K562 (cell line): ENCODE measurements around the gene KBTBD3. TPM values are rescaled to one million over a fixed set of nuclear protein-coding genes. Genes with fewer than 3 reads are reported as not detected.

Experiments used
- ARID2 ChIP-seq: fragments of 450-650 bp; IDR thresholded peaks from 2 replicates; pipeline ENCODE4 v1.6.1; 2017; ENCODE audit warnings: antibody characterized with exemption, mild to moderate bottlenecking
- CBX5 ChIP-seq: IDR thresholded peaks from 2 replicates; pipeline ENCODE4 v1.6.1; 2014; ENCODE audit warnings: low read depth, borderline replicate concordance
- CC2D1A ChIP-seq: fragments of 450-650 bp; IDR thresholded peaks from 2 replicates; pipeline ENCODE4 v1.6.1; 2017; ENCODE audit warnings: mild to moderate bottlenecking
- ETV1 ChIP-seq: fragments of 450-650 bp; conservative IDR thresholded peaks from 2 replicates; pipeline ENCODE4 v1.6.1; 2016; ENCODE audit warnings: missing genetic modification characterization, control low read depth, low read depth, missing compliant biosample characterization
- KDM2B ChIP-seq: fragments of 250-450 bp; sonication (Bioruptor Pico); IDR thresholded peaks from 2 replicates; pipeline ENCODE4 v1.8.0; 2021; ENCODE audit warnings: mild to moderate bottlenecking, moderate library complexity
- PHF21A ChIP-seq: fragments of 450-650 bp; IDR thresholded peaks from 2 replicates; pipeline ENCODE4 v1.6.1; 2017; ENCODE audit warnings: low read depth, borderline replicate concordance
- POLR2A ChIP-seq: fragments of 450-650 bp; conservative IDR thresholded peaks from 2 replicates; pipeline ENCODE4 v1.6.1; 2016
- POLR2B ChIP-seq: fragments of 450-650 bp; IDR thresholded peaks from 2 replicates; pipeline ENCODE4 v1.6.1; 2018; ENCODE audit warnings: low read depth; ENCODE audit not compliant: partially characterized antibody
- SNRNP70 ChIP-seq: fragments of 200-400 bp; formaldehyde crosslinking; optimal IDR thresholded peaks from 2 replicates; pipeline ENCODE3; 2017; ENCODE audit warnings: low read depth, low read length
- ZFP36 ChIP-seq: fragments of 150-350 bp; IDR thresholded peaks from 2 replicates; pipeline ENCODE4 v1.6.1; 2018; ENCODE audit warnings: low read length, low read depth; ENCODE audit not compliant: partially characterized antibody
- ZNF197 ChIP-seq: fragments of 200-800 bp; sonication (Bioruptor generic); IDR thresholded peaks from 2 replicates; pipeline ENCODE4 v1.6.1; 2016; ENCODE audit warnings: low read depth, missing genetic modification characterization, missing compliant biosample characterization
- ZNF239 ChIP-seq: fragments of 250-450 bp; sonication (Bioruptor Pico); IDR thresholded peaks from 2 replicates; pipeline ENCODE4 v1.4.0; 2020; ENCODE audit warnings: mild to moderate bottlenecking
- polyA plus RNA-seq, 8 experiments: library from polyadenylated mRNA; depleted of rRNA in 4 of 8; stranded (reverse) in 5 of 8; unstranded in 3 of 8; fragments of >200 nt; fragmentation: Nextera tagmentation in 2 of 8; fragmentation: Illumina TruSeq in 1 of 8; extraction: Ambion mirVana in 2 of 8; extraction: Trizol in 1 of 8; gene quantifications; 2 replicates each; pipeline versions ENCODE4 v1.2.1 to v1.2.3, GENCODE V29; 2011 to 2014; ENCODE audit warnings: inconsistent platforms in 1 of 8, missing spikeins in 1 of 8
- total RNA-seq, 7 experiments: library from RNA; depleted of rRNA in 6 of 7; stranded (reverse); fragments of >200 nt in 6 of 7; fragmentation: Illumina TruSeq in 2 of 7; extraction: Trizol in 2 of 7; gene quantifications; 2 replicates each; pipeline versions ENCODE4 v1.2.1 to v1.2.3, GENCODE V29; 2011 to 2021; ENCODE audit warnings: low replicate concordance in 1 of 7
- TF ChIP-seq, protein P1 (sequence below): sonication (generic); formaldehyde crosslinking; IDR thresholded peaks from 2 replicates; pipeline ENCODE4 v1.8.1; 2023; ENCODE audit warnings: missing genetic modification reagents, mild to moderate bottlenecking, borderline replicate concordance
- TF ChIP-seq, protein P2 (sequence below): fragments of 250-450 bp; sonication (Bioruptor Pico); IDR thresholded peaks from 2 replicates; pipeline ENCODE4 v1.5.0; 2021
- TF ChIP-seq, protein P3 (sequence below): fragments of 450-650 bp; IDR thresholded peaks from 2 replicates; pipeline ENCODE4 v1.6.1; 2016; ENCODE audit warnings: missing biosample characterization, missing genetic modification characterization
- TF ChIP-seq, protein P4 (sequence below): fragments of 450-650 bp; IDR thresholded peaks from 2 replicates; pipeline ENCODE4 v1.6.1; 2016; ENCODE audit warnings: antibody characterized with exemption
- TF ChIP-seq, protein P5 (sequence below): fragments of 450-650 bp; formaldehyde crosslinking; conservative IDR thresholded peaks from 2 replicates; pipeline ENCODE4 v1.4.0; 2022; ENCODE audit warnings: mild to moderate bottlenecking, missing genetic modification characterization
- TF ChIP-seq, protein P6 (sequence below): sonication (generic); formaldehyde crosslinking; IDR thresholded peaks from 2 replicates; pipeline ENCODE4 v1.8.0; 2022; ENCODE audit warnings: missing genetic modification reagents, mild to moderate bottlenecking, moderate library complexity, borderline replicate concordance

The KBTBD3 gene
- total and polyA plus RNA-seq, 9 of the 15 experiments (the other 6 are each of a cell fraction or from before 2014, with no cell fraction given): 4.2 to 31.2 (median 6.4) TPM

DNA sequence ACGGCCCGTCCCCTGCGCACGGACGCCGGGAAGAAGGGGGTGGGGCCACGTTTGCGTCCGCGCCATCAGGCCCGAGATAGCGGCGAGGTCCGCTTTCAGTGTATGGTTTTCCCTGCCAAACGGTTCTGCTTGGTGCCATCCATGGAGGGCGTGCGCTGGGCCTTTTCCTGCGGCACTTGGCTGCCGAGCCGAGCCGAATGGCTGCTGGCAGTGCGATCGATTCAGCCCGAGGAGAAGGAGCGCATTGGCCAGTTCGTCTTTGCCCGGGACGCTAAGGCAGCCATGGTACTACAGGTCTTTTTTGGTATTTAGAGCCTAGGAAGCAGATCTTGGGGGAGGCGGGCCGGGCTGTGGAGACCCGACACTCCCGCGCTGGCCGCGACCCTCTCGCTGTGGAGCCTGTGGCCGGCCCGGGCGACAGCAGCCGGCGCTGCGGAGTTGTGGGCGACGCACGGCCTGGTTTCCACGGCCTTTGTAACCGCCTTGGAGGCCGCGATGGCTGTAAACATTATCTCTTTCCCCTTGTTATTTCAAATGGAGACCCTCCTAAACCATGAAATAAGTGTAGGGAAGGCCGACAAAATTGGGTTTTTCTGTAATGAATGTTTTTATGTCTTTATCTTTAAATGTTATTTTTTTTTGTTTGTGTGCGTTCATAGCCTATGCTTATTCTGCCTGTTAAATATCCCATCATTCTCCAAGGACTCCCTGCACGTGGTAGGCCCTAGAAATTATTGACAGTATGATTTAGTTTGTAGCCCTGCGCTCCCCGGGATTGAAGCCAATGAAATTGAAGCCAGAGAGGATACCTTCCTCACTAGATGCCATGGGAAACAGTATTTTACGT, 685 bp upstream of the KBTBD3 start, which contains the start of gene AASDHPPT (continued):
- TF ChIP-seq, protein P1, sequence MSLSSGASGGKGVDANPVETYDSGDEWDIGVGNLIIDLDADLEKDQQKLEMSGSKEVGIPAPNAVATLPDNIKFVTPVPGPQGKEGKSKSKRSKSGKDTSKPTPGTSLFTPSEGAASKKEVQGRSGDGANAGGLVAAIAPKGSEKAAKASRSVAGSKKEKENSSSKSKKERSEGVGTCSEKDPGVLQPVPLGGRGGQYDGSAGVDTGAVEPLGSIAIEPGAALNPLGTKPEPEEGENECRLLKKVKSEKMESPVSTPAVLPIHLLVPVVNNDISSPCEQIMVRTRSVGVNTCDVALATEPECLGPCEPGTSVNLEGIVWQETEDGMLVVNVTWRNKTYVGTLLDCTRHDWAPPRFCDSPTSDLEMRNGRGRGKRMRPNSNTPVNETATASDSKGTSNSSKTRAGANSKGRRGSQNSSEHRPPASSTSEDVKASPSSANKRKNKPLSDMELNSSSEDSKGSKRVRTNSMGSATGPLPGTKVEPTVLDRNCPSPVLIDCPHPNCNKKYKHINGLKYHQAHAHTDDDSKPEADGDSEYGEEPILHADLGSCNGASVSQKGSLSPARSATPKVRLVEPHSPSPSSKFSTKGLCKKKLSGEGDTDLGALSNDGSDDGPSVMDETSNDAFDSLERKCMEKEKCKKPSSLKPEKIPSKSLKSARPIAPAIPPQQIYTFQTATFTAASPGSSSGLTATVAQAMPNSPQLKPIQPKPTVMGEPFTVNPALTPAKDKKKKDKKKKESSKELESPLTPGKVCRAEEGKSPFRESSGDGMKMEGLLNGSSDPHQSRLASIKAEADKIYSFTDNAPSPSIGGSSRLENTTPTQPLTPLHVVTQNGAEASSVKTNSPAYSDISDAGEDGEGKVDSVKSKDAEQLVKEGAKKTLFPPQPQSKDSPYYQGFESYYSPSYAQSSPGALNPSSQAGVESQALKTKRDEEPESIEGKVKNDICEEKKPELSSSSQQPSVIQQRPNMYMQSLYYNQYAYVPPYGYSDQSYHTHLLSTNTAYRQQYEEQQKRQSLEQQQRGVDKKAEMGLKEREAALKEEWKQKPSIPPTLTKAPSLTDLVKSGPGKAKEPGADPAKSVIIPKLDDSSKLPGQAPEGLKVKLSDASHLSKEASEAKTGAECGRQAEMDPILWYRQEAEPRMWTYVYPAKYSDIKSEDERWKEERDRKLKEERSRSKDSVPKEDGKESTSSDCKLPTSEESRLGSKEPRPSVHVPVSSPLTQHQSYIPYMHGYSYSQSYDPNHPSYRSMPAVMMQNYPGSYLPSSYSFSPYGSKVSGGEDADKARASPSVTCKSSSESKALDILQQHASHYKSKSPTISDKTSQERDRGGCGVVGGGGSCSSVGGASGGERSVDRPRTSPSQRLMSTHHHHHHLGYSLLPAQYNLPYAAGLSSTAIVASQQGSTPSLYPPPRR (CRISPR knock-in tag): no peak
- TF ChIP-seq, protein P2, sequence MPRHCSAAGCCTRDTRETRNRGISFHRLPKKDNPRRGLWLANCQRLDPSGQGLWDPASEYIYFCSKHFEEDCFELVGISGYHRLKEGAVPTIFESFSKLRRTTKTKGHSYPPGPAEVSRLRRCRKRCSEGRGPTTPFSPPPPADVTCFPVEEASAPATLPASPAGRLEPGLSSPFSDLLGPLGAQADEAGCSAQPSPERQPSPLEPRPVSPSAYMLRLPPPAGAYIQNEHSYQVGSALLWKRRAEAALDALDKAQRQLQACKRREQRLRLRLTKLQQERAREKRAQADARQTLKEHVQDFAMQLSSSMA (CRISPR knock-in tag): 0 out of 2 replicates have a peak, but pooled peaks have one; percentile 28
- TF ChIP-seq, protein P3, sequence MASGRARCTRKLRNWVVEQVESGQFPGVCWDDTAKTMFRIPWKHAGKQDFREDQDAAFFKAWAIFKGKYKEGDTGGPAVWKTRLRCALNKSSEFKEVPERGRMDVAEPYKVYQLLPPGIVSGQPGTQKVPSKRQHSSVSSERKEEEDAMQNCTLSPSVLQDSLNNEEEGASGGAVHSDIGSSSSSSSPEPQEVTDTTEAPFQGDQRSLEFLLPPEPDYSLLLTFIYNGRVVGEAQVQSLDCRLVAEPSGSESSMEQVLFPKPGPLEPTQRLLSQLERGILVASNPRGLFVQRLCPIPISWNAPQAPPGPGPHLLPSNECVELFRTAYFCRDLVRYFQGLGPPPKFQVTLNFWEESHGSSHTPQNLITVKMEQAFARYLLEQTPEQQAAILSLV (tag): no peak
- peak; percentile 72 for TF ChIP-seq POLR2B
- TF ChIP-seq, protein P4, sequence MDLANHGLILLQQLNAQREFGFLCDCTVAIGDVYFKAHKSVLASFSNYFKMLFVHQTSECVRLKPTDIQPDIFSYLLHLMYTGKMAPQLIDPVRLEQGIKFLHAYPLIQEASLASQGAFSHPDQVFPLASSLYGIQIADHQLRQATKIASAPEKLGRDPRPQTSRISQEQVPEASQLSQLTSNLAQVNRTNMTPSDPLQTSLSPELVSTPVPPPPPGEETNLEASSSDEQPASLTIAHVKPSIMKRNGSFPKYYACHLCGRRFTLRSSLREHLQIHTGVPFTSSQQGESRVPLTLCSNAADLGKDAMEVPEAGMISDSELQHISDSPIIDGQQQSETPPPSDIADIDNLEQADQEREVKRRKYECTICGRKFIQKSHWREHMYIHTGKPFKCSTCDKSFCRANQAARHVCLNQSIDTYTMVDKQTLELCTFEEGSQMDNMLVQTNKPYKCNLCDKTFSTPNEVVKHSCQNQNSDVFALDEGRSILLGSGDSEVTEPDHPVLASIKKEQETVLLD: peak; percentile 80
- TF ChIP-seq ARID2: no peak
- no peak for TF ChIP-seq CBX5
- TF ChIP-seq, protein P5, sequence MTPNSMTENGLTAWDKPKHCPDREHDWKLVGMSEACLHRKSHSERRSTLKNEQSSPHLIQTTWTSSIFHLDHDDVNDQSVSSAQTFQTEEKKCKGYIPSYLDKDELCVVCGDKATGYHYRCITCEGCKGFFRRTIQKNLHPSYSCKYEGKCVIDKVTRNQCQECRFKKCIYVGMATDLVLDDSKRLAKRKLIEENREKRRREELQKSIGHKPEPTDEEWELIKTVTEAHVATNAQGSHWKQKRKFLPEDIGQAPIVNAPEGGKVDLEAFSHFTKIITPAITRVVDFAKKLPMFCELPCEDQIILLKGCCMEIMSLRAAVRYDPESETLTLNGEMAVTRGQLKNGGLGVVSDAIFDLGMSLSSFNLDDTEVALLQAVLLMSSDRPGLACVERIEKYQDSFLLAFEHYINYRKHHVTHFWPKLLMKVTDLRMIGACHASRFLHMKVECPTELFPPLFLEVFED: no peak
- TF ChIP-seq KDM2B (CRISPR knock-in tag): no peak
- no peak for TF ChIP-seq SNRNP70
- TF ChIP-seq, protein P6, sequence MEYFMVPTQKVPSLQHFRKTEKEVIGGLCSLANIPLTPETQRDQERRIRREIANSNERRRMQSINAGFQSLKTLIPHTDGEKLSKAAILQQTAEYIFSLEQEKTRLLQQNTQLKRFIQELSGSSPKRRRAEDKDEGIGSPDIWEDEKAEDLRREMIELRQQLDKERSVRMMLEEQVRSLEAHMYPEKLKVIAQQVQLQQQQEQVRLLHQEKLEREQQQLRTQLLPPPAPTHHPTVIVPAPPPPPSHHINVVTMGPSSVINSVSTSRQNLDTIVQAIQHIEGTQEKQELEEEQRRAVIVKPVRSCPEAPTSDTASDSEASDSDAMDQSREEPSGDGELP (CRISPR knock-in tag): no peak; the same call in 1 of the 2 replicates
- TF ChIP-seq CC2D1A: no peak
- no peak; the same call in 1 of the 2 replicates for TF ChIP-seq PHF21A
- no peak for TF ChIP-seq ZFP36
- TF ChIP-seq POLR2A: peak; percentile 93
- no peak for TF ChIP-seq ZNF239
- no peak for TF ChIP-seq ETV1 (tag)
- TF ChIP-seq ZNF197 (CRISPR knock-in tag): no peak
